ENCODE results near the gene PALLD. TPM values are rescaled to one million over a fixed set of nuclear protein-coding genes. Genes with fewer than 3 reads are reported as not detected.

The PALLD gene
- total RNA-seq, 1 experiment from 2014 or later: 18.3 TPM

GRCh38 chr4:168677063-168677462 is 180.2 kb downstream of the PALLD start:
- Histone ChIP-seq H3K79me1 (ENCODE audit: insufficient read depth, low read depth, low read length, poor library complexity, severe bottlenecking) (no peaks in the 10 kb centered on the region), H4K8ac (replicated peaks; ENCODE audit: insufficient read length, low read depth, low read length) (no peak overlapping the region), H2BK12ac (ENCODE audit: insufficient read length, low read depth, low read length) (no peak overlapping the region), H2AK5ac (ENCODE audit: insufficient read length, low read length) (no peak overlapping the region), H3K23me2 (ENCODE audit: insufficient read length, low read depth, low read length, poor library complexity, severe bottlenecking) (no peaks in the 10 kb centered on the region), H3K4me2 (ENCODE audit: insufficient read depth, insufficient read length, low read length) (no peak overlapping the region), H4K91ac (ENCODE audit: insufficient read length, low read depth, low read length) (no peak overlapping the region), H3T11ph (ENCODE audit: low read length) (no peak overlapping the region), H2BK20ac (ENCODE audit: low read depth, low read length, poor library complexity, severe bottlenecking) (no peak overlapping the region), H4K20me1 (ENCODE audit: control insufficient read depth, insufficient read depth, insufficient read length) (no peaks in the 10 kb centered on the region), H3K27ac (ENCODE audit: insufficient read length, low read depth, low read length) (no peak overlapping the region), H3K56ac (ENCODE audit: insufficient read length, low read depth, low read length) (no peak overlapping the region), H2BK5ac (ENCODE audit: insufficient read length, low read length) (no peak overlapping the region), H3K9ac (ENCODE audit: extremely low read depth, insufficient read length, low read length) (no peak overlapping the region), H3K27me3 (ENCODE audit: insufficient read depth, low read length) (no peaks in the 10 kb centered on the region), H2BK15ac (ENCODE audit: low read depth, low read length) (no peak overlapping the region), H3K23ac (ENCODE audit: insufficient read length, low read depth, low read length) (no peak overlapping the region), H3K14ac (ENCODE audit: insufficient read depth, low read length) (no peak overlapping the region), H2BK120ac (ENCODE audit: low read depth, low read length, poor library complexity, severe bottlenecking) (no peak overlapping the region), H3K79me2 (ENCODE audit: insufficient read depth, low read length) (no peaks in the 10 kb centered on the region), H3K18ac (ENCODE audit: insufficient read length, low read depth, low read length) (no peak overlapping the region), H4K5ac (ENCODE audit: insufficient read length, low read depth, low read length) (no peak overlapping the region), H2AFZ (ENCODE audit: low read length) (no peak overlapping the region), H3K9me3 (ENCODE audit: control insufficient read depth, low read depth, low read length) (no peaks in the 10 kb centered on the region), H3K4ac (ENCODE audit: low read depth, low read length) (no peak overlapping the region), H3K4me1 (ENCODE audit: insufficient read depth, low read length) (no peaks in the 10 kb centered on the region)
- H3K27me3 Mint-ChIP-seq (ENCODE audit: low read depth): no peaks in the 10 kb centered on the region
- no peaks in the 10 kb centered on the region for H3K4me1 Mint-ChIP-seq
- peak overlapping the region in 1 of 3 experiments; percentile 4; a peak in 4 of 7 replicates for H3K27ac Mint-ChIP-seq
- no peak overlapping the region for H3K4me3 Mint-ChIP-seq
- no CpG with 5 or more reads among the region's 6 CpGs for WGBS (ENCODE audit: extremely low coverage, insufficient read length, low lambda C conversion rate)
- TF ChIP-seq, protein P1, sequence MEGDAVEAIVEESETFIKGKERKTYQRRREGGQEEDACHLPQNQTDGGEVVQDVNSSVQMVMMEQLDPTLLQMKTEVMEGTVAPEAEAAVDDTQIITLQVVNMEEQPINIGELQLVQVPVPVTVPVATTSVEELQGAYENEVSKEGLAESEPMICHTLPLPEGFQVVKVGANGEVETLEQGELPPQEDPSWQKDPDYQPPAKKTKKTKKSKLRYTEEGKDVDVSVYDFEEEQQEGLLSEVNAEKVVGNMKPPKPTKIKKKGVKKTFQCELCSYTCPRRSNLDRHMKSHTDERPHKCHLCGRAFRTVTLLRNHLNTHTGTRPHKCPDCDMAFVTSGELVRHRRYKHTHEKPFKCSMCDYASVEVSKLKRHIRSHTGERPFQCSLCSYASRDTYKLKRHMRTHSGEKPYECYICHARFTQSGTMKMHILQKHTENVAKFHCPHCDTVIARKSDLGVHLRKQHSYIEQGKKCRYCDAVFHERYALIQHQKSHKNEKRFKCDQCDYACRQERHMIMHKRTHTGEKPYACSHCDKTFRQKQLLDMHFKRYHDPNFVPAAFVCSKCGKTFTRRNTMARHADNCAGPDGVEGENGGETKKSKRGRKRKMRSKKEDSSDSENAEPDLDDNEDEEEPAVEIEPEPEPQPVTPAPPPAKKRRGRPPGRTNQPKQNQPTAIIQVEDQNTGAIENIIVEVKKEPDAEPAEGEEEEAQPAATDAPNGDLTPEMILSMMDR (conservative IDR thresholded peaks at IDR 0.05): no peak
- DNase-seq: no peak
- H3K36me3 Mint-ChIP-seq (ENCODE audit: insufficient read depth in 1 of 3, low read depth in 3 of 3): no peaks in the 10 kb centered on the region
- no peaks in the 10 kb centered on the region for H3K9me3 Mint-ChIP-seq

All from H9 (cell line).